ENCODE measurements around the gene LGALS8.

DNA sequence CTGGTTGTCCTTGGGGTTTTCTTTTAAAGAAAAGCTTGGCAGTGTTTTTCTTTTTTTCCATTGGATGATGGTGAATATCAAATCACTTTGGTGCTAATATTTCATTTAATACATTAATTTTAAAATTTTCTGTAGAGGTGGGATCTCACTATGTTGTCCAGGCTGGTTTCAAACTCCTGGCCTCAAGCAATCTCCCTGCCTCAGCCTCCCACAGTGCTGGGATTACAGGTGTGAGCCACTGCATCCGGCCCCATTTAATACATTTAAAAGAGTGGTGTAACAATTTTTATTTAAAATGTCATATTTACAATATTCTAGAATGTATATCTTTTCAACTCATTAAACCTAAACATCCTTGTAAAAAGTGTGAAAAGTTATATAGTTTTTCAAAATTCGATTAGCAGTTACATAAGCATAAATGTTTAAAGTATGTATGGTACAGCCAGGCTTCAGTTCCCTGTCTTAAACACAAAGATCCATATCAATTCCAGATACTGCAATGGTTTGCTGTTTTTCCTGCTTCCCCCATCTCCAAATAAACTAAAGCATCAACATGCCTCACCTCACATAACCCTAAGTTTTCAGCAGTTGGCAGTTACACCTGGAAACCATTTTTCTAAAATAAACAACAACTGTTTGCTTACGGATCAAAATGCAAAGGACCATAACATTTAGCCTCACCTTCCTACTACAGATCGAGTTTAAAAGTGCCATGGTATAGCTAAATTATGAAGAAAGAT is 8.9 kb upstream of the LGALS8 start:
- TF ChIP-seq, protein P1, sequence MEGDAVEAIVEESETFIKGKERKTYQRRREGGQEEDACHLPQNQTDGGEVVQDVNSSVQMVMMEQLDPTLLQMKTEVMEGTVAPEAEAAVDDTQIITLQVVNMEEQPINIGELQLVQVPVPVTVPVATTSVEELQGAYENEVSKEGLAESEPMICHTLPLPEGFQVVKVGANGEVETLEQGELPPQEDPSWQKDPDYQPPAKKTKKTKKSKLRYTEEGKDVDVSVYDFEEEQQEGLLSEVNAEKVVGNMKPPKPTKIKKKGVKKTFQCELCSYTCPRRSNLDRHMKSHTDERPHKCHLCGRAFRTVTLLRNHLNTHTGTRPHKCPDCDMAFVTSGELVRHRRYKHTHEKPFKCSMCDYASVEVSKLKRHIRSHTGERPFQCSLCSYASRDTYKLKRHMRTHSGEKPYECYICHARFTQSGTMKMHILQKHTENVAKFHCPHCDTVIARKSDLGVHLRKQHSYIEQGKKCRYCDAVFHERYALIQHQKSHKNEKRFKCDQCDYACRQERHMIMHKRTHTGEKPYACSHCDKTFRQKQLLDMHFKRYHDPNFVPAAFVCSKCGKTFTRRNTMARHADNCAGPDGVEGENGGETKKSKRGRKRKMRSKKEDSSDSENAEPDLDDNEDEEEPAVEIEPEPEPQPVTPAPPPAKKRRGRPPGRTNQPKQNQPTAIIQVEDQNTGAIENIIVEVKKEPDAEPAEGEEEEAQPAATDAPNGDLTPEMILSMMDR (IDR thresholded peaks at IDR 0.05): no peak
- TF ChIP-seq POLR2A (IDR thresholded peaks at IDR 0.05): no peak
